ENCODE measurements around the gene EIF4H. TPM values are rescaled to one million over a fixed set of nuclear protein-coding genes. Genes with fewer than 3 reads are reported as not detected.

The EIF4H gene
- polyA plus RNA-seq, 1 experiment = 404 TPM

GRCh38 chr7:74134117-74134620, 40.0 kb upstream of the EIF4H start:
- no peak for TF ChIP-seq CTCF (IDR thresholded peaks at IDR 0.05; ENCODE audit: low read depth, low read length)
- Histone ChIP-seq H3K4me3 (ENCODE audit: low read depth, low read length) (no peak overlapping the region), H3K9me3 (ENCODE audit: control insufficient read depth, insufficient read depth, low read length) (no peaks in the 10 kb centered on the region), H3K27ac (ENCODE audit: low read depth, low read length) (no peak overlapping the region), H3K27me3 (ENCODE audit: control insufficient read depth, insufficient read depth, low read length) (no peaks in the 10 kb centered on the region)
- no peak for DNase-seq (ENCODE audit: low read depth, low spot score)
- ChIA-PET POLR2A (no interaction called here), CTCF (interaction anchor here (0.7 kb wide), 2 partner anchors 52 to 312 kb away, joined by 3 to 5 read pairs; no protein-coding TSS in a partner anchor)

GRCh38 chr7:74138334-74138867, 35.8 kb upstream of the EIF4H start:
- TF ChIP-seq CTCF (IDR thresholded peaks at IDR 0.05; ENCODE audit: low read depth, low read length) = no peak
- Histone ChIP-seq H3K27ac (ENCODE audit: low read depth, low read length) (no peak overlapping the region), H3K27me3 (ENCODE audit: control insufficient read depth, insufficient read depth, low read length) (no peaks in the 10 kb centered on the region), H3K9me3 (ENCODE audit: control insufficient read depth, insufficient read depth, low read length) (no peaks in the 10 kb centered on the region), H3K4me3 (ENCODE audit: low read depth, low read length) (no peak overlapping the region)
- CTCF ChIA-PET = no interaction called here
- DNase-seq (ENCODE audit: low read depth, low spot score) = no peak
- POLR2A ChIA-PET = no interaction called here

- Histone ChIP-seq H3K9me3 (ENCODE audit: control insufficient read depth, insufficient read depth, low read length) (peaks cover 3% of the 10 kb centered on the region), H3K27ac (ENCODE audit: low read depth, low read length) (no peak overlapping the region), H3K4me3 (ENCODE audit: low read depth, low read length) (no peak overlapping the region), H3K27me3 (ENCODE audit: control insufficient read depth, insufficient read depth, low read length) (no peaks in the 10 kb centered on the region)
- no peak for DNase-seq (ENCODE audit: low read depth, low spot score)
- TF ChIP-seq CTCF (IDR thresholded peaks at IDR 0.05; ENCODE audit: low read depth, low read length) = no peak
- CTCF ChIA-PET = no interaction called here
- POLR2A ChIA-PET = interaction anchor here (0.7 kb wide), 1 partner anchor 1330 kb away, joined by 3 read pairs; no protein-coding TSS in a partner anchor
These were observed 35.0 kb upstream of the EIF4H start for GRCh38 chr7:74138945-74139843.

- Histone ChIP-seq H3K9me3 (ENCODE audit: control insufficient read depth, insufficient read depth, low read length) (peaks cover 16% of the 10 kb centered on the region), H3K27ac (ENCODE audit: low read depth, low read length) (no peak overlapping the region), H3K4me3 (ENCODE audit: low read depth, low read length) (no peak overlapping the region), H3K27me3 (ENCODE audit: control insufficient read depth, insufficient read depth, low read length) (peaks cover 3% of the 10 kb centered on the region)
- POLR2A ChIA-PET = interaction anchor here (0.6 kb wide), 1 partner anchor 11 kb away, joined by 3 read pairs; no protein-coding TSS in a partner anchor
- no peak for DNase-seq (ENCODE audit: low read depth, low spot score)
- TF ChIP-seq CTCF (IDR thresholded peaks at IDR 0.05; ENCODE audit: low read depth, low read length) = no peak
- CTCF ChIA-PET = interaction anchor here (1.4 kb wide), 1 partner anchor 23 kb away, joined by 4 read pairs; no protein-coding TSS in a partner anchor
These were observed 32.5 kb upstream of the EIF4H start for GRCh38 chr7:74141705-74142104.

GRCh38 chr7:74143383-74143782, 30.8 kb upstream of the EIF4H start:
- no peak overlapping the region for H3K27ac ChIP-seq (ENCODE audit: low read depth, low read length)
- peaks cover 16% of the 10 kb centered on the region for H3K9me3 ChIP-seq (ENCODE audit: control insufficient read depth, insufficient read depth, low read length)
- DNase-seq (ENCODE audit: low read depth, low spot score) = no peak
- ChIA-PET CTCF (no interaction called here), POLR2A (no interaction called here)
- H3K4me3 ChIP-seq (ENCODE audit: low read depth, low read length) = no peak overlapping the region
- H3K27me3 ChIP-seq (ENCODE audit: control insufficient read depth, insufficient read depth, low read length) = peaks cover 3% of the 10 kb centered on the region
- no peak for TF ChIP-seq CTCF (IDR thresholded peaks at IDR 0.05; ENCODE audit: low read depth, low read length)
